ENCODE results near the gene ANKRD17.

The ANKRD17 gene

DNA sequence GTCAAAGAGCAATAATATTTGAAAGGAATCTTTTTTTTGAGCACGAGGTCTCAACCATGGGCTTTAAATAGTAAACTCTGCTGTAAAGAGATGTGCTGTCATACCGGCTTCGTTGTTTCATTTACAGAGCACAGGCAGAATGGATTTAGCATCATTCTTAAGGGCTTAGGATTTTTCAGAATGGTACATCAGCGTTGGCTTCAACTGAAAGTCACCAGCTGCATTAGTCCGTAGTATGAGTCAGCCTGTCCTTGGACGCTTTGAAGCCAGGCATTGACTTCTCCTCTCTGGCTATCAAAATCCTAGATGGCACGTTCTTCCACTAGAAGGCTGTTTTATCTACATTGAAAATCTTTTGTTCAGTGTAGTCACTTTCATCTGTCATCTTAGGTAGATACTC lies 212.7 kb downstream of the ANKRD17 start:
- no peak for DNase-seq (ENCODE audit: low read depth in 1 of 2, low spot score in 1 of 2)
- in situ Hi-C loops (cut with HindIII; ENCODE audit: low pct_unique_long_range_greater_than_20kb, low sequenced_read_pairs) = no loop called here
- TF ChIP-seq JUND (IDR thresholded peaks at IDR 0.05; ENCODE audit: low read depth) = no peak

DNA sequence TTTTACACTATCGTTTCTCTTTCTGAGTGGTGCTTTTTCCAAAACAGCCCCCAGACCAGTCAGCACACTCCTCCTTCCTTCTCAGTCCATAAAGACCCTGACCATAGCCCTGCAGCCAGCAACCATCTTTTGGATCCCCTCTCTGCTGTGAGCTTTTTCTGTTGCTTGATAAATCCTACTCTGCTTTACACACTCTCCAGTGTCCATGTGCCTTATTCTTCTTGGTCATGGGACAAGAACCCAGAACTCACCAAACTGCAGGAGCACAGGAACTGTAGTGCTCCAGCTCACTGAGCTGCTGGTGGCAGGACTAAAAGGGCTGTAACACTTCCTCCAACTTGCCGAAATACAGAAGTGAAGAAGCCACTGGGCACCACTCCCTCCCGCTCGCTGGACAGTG lies 221.5 kb downstream of the ANKRD17 start:
- peak in 1 of 2 experiments; percentile 7 for DNase-seq (ENCODE audit: low read depth in 1 of 2, low spot score in 1 of 2)
- in situ Hi-C loops (cut with HindIII; ENCODE audit: low pct_unique_long_range_greater_than_20kb, low sequenced_read_pairs) = no loop called here
- no peak for TF ChIP-seq JUND (IDR thresholded peaks at IDR 0.05; ENCODE audit: low read depth)

GRCh38 chr4:73036123-73036522 lies 222.5 kb downstream of the ANKRD17 start:
- in situ Hi-C loops (cut with HindIII; ENCODE audit: low pct_unique_long_range_greater_than_20kb, low sequenced_read_pairs) = no loop called here
- no peak for DNase-seq (ENCODE audit: low read depth in 1 of 2, low spot score in 1 of 2)
- no peak for TF ChIP-seq JUND (IDR thresholded peaks at IDR 0.05; ENCODE audit: low read depth)

DNA sequence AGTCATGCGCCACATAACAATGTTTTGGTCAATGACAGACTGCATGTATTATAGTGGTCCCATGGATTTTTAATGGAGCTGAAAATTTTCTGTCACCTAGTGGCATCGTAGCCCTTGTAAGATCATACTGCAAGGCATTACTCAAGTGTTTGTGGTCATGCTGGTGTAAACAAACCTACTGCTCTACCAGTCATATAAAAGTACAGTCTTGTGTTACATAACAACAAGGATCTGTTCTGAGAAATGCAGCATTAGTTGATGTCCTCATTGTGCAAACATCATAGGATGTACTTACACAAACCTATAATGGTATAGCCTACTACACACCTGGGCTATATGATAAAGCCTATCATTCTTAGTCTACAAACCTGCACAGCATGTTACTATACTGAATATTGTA lies 223.7 kb downstream of the ANKRD17 start:
- in situ Hi-C loops (cut with HindIII; ENCODE audit: low pct_unique_long_range_greater_than_20kb, low sequenced_read_pairs) = no loop called here
- no peak for TF ChIP-seq JUND (IDR thresholded peaks at IDR 0.05; ENCODE audit: low read depth)
- DNase-seq (ENCODE audit: low read depth in 1 of 2, low spot score in 1 of 2) = peak in 1 of 2 experiments; percentile 16

GRCh38 chr4:73028621-73029020 lies 230.0 kb downstream of the ANKRD17 start:
- in situ Hi-C loops (cut with HindIII; ENCODE audit: low pct_unique_long_range_greater_than_20kb, low sequenced_read_pairs) = no loop called here
- no peak for TF ChIP-seq JUND (IDR thresholded peaks at IDR 0.05; ENCODE audit: low read depth)
- no peak for DNase-seq (ENCODE audit: low read depth in 1 of 2, low spot score in 1 of 2)
